Measurements from ENCODE around the gene MACROD2.

MACROD2 gene

DNA sequence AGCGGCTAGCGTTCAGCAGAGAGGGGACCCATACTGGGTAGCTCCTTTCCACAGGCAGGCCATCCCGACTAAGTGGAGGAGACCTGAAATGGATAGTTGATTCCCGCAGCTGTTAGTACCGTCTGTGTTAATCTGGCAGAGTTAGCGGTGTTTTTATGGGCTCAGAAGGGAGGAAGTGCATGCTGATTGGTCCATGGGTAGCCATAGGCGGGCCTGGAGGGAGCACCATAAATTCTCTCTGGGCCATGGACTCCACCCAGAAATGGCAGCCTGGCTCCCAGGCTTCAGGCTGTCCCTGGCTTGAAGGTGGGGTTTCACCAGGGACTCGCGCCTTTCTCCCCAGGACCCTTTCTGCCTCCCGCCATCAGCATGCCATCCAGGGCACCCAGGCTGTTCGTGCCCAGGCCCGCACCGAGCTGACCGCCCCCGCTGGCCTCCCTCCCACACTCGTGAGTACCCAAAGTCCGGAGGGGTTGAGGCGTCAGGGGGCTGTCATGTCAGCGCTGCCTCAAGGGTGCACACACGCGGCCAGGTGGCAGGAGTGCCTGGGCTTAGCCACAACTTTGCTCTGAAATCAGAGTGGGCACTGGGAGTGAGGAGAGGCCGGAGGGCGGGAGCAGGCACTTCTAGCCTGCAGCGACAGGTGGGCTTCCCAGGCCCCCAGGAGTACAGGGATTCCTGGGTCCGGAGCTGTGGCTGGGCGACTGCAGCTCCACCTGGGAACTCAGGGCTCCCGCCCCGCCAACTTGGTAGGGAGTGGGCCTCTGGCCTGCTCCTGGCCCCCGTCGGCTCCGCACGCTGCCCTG is 1036.4 kb downstream of the MACROD2 start:
- no peak for DNase-seq

DNA sequence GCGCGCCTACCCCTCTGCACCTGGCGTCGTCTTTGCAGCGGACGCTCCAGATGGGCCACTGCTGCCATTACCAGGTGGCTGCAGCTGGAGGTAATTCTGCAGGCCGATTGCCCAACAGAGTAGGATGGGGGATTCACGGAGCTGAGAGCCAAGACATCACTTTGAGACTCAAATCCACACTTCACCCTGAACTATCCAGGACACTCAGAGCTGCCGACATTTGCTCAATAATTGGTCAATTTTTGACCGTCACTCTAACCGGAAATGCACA is 1037.0 kb downstream of the MACROD2 start:
- DNase-seq, result no peak

DNA sequence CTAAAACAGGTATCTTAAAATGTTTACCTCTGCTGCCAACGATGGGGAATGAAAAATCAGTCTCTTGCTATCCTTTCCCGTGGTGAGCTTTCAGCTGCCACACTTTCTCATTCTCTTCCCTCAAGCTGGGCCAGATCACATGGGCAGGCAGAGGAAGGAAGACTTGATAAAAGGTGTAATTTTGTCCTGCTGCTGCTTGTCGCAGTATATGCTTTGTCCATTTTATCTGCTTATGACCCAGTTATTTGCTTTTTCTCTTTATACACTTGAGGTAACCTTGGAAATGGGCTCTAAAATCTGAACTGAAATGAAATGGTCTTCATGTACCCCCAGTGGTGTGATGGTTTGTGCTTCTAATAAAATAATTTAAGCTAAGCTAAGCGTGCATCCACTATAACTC is 1038.0 kb downstream of the MACROD2 start:
- DNase-seq, result no peak

DNA sequence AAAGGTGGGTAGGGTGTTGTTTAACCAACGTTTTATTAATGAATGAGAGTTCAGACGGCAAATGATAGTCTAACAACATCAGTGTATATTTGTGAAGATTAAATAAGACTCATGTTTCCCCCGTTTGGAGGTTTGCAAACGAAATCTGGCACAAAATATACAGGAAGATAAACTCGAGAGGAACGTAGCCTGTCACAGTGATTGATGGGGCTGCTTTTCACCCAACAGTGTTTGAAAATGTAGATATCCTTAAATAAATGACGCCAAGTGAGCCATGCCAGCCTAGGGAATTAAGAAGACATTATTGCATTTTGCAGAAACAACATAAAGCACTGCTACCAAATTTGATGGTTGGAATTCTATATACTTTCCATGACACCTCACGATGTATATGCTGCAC is 1038.6 kb downstream of the MACROD2 start:
- no peak for DNase-seq

DNA sequence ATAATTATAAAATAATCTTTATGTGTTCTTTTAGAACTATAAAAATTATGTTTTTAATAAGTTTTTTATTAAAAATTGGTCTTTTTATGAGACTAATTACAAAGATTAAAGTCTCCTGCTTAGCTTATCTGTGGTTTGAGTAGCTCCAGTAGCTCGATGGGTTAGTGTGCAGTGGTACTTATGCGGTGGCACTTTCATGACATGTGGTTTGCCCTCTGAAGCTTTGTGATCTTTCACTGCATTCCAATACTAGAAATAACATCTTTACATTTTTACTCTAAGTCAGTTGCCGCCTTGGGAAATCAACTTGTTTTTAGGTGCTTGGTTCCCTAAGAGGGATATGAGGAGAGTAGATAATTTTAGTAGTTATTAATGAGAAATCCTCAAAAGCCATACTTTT is 1041.6 kb downstream of the MACROD2 start:
- no peak for DNase-seq

DNA sequence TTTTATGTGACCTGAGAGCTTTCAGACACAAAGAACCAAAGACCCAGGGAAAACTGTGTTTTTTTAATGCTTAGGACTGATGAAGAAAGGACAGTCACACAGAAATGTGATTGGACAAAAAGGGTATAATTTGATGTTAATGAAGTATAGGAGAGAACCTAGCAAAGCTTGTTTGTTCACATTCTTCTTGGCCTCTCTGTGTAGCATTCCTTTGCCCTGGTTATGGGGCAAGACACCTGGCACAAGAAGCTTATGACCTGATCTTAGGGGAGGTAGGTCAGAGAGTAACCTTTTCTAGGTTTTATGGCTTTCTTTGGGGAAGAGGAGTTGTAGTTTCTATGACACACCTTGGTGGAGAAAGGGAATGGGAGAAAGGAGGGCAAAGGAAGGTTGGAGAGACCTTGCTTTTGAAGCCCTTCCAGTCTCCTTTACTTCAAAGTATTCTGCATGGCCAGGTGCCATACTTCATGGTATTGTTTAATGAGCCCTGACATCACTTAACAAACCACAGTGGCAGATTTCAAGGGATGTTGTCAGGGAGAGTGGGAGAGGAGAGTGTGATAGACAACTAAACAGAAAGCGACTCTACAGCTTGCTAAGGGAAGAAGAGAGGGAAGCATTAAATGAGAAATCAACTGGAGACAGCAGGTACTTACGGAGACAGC is 1043.9 kb downstream of the MACROD2 start:
- no peak for DNase-seq

DNA sequence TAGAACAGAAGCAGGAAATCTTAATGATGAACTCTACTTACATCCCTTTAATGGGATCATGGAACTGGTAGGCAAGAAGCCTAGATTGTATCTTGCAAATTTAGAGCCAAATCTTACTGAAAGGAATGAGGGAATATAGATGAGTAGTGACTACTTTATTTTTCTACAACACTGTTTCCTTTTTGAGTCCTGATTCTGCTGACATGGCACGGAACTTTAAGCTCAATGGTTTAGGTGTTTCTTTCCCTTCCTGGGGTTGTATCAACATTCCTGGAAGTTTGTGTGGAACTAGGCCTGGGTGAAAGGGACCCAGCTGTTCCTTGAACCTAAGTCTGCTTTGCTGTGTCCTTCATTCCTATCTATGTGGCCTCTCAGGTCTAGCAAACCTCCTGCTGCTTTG is 1047.4 kb downstream of the MACROD2 start:
- DNase-seq, result no peak

DNA sequence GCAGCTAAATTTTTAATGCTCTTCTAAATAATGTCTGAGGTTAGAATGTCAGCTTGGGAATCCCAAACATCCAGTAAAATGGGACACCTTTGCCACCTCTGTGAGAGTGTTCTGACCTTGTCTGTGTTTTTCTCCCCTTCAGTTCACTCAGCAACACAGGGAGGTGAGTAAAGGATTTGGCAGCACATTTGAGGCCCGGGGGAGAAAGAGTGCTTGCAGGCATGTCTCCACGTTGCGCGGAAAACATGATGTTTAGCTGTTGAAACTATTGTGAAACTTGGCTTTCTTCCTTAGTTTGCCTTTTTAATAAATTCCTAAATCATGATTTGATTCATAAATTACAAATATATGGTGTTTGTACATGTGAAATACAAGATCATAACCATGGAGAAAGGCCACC is 1049.9 kb downstream of the MACROD2 start:
- DNase-seq, result no peak

DNA sequence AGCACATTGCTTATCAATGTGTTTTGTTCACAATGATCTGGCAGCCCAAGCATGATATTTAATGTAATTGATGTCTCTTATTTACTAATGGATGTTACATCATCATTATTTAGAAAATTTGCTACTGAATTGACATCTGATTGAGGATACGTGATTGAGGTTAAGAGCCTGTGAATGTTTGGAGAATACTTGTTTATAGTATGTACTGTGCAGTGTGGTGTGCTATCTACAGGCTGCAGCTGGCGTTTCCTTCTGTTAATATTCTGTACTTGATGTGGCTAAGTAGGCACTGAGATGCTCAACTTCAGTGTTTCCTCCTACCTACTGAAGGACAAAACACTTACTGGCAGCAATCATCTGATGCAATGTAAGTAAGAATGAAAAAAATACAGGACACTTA is 1051.7 kb downstream of the MACROD2 start:
- DNase-seq, result no peak

DNA sequence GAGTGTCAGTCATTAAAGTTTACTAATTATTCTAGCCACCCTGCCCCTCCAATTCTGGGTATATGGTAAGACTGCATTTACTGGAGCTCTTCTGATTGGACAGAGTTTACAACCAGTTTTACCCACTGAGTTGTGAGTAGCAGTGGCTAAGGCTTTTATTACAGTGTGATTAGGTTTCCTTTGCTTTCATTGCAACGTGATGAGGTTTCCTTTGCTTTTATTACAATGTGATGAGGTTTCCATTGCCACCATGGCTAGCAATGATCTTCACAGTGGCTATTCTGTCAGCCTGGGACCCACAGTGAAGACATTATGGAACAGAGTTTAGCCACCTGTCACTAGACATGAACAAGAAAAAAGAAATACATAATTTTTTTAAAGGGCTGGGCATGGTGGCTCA is 1052.3 kb downstream of the MACROD2 start:
- no peak for DNase-seq

DNA sequence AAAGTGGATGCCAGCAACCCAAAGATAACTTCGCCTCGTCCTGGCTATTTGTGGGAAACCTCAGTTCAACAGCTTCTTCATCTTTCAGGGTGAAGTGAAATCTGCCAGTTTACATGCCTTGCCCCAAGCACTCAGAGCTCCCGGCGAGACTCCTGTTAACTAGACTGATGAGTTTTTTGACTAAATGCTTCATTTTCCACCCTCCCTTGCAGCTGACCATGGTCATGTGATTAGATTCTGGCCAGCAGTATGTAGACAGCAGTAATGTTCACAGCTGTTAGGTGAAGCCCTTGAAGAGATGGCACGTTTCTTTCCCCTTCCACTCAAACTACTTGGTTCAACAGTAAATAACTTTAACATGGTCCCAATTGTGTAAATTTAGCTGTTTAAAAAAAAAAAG is 1060.9 kb downstream of the MACROD2 start:
- no peak for DNase-seq

DNA sequence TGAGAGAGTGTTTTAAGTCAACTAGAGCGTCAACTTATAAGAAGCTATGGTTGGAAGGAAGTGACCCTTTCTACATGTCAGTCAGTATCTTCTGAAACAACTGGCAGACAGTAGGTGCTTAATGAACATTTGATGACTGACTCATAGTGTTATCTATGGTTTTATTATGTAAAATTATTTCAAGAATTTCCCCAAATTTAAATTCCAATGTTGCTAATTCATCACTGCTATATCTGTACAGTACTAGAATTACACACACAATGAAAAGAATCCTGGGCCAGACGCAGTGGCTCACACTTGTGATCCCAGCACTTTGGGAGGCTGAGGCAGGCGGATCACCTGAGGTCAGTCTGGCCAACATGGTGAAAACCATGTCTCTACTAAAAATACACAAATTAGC is 1063.5 kb downstream of the MACROD2 start:
- DNase-seq, result no peak

DNA sequence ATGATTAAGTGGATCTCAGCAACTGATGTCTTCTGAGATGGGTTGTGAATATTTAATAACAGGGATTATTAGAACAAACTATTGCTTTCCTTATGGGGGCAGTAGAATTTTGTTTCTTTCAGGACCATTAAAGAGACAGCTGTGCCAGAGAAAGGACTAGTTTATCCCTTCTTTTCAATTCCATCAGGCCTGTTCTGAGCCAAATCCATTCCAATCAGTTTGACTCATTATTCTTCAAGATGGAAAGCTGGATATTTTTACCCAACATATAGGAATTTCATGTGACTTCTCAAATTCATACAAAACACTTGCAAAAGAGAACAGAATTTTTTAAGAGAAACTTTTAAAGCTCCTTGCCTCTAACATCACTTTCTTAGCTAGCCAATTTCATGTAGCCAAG is 1064.1 kb downstream of the MACROD2 start:
- DNase-seq, result no peak

DNA sequence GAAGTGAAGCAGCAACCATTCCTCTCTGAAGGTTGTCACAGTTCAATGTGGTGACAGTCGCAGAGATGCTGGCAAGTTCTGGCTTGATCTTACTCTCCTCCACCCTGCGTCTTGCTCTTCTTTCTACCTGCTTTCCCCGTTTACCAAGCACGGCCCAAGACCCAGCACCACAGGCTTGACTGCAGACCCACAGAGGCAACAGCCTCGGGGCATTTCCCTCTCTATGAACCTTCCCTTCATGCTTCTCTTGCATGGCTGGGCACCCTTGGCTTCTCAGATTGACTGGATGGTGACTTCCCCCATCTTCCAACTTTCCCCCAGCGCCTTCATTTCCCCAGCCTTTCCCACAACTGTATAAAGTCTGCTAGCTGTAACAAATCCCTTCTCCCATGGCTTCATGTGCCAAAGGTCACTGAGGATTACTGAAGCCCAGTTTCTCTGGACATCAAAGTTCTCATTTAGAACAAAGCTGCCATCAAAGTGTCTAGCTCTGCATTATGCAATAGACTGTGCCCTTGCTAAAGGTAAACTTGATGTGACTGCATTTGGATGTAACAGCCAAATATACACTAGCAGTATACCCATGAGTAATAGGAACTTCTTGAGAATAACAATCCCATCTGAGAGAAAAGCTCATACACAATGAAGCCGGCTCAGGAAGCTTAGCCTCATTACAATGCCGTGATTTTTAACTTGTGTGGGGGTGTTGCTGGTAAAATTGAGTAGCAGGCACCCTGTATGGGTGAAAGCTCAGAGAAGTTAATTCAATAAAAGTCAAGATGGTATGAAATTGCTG is 1065.1 kb downstream of the MACROD2 start:
- no peak for DNase-seq

DNA sequence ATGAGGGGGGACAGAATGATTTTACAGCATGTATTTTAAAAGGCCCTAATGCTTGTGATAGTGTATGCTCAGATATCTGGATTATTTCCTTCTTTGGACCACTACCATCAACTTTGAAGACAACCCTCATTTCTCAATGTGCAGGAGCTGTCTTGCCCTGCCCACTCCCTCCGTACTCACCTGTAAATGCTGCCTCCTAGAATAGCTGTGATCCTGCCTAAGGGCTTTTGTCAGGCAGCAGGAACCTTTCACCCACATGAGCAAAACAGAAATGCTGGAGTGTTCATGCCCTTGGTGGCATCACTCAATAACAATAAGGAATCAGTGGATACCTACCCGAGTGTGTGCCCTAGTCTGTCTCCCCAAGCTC is 1065.7 kb downstream of the MACROD2 start:
- no peak for DNase-seq

DNA sequence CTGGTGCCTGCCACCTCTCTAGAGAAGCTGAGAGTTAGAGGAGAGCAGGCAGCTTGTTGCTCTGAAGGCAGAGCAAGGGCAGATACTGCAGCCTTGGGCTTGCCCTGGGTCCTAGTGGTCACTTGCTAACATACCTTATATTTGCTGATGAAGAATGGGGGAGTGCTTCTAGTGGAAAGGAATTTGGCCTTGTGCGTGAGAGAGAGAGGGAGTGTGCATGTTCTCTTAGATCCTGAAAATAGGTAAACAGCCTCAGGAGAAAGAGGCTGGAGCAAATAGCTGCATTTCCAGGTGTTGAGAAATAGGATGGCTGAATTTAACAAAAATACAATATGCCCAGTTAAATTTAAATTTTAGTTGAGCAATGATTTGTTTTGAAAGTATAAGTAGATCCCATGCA is 1066.6 kb downstream of the MACROD2 start:
- no peak for DNase-seq

DNA sequence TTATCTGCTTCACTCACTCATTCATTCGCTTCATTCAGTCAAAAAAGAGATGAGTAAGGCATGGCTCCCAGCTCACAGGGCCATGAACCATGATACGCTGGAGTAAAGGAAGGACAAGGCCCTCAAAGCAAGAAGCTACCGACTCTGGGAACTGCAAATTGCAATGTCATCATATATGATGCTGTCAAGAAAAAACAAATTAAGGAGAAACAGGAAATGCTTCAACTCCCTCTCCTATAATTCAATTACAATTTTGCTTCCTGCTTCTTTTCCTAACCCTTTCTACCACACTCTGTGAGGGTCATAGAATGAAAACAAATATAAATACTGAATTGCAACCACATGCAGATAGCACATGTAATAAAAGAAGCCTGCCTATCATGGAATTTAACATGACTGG is 1067.8 kb downstream of the MACROD2 start:
- DNase-seq, result no peak

DNA sequence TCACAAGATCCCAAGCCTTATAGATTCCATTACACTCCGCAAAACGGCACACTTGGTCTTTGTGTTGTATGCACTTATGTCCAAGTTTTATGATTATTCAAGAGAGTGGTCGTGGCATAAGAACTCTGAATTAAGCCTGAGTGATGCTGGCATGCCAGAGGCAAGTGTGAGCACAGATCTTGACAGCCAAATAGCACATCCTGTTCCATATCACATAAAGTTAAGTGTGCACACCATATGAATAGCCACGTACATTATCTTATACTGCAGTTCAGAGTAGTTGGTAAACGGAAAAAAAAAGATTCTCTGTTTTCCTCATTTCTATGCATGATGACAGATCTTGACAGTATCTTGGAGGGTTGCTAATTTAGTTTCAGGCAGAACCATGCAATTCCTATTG is 1069.4 kb downstream of the MACROD2 start:
- no peak for DNase-seq

DNA sequence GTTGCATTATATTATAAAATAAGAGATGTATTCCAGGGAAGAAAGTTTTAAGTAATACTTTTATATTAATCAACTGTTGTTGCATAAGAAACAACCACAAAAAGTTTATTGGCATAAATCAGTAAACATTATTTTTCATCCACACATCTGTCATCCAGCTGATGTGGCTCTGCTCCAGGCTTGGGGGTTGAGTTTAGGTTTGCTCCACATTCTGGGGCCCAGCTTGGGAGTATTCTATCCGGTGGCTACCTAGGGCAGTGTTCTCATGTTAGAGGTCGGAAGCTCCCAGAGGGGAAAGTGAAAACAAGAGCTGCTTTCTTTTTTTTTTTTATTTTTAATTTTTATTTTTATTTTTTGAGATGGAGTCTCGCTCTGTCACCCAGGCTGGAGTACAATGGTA is 1070.5 kb downstream of the MACROD2 start:
- DNase-seq, result no peak

DNA sequence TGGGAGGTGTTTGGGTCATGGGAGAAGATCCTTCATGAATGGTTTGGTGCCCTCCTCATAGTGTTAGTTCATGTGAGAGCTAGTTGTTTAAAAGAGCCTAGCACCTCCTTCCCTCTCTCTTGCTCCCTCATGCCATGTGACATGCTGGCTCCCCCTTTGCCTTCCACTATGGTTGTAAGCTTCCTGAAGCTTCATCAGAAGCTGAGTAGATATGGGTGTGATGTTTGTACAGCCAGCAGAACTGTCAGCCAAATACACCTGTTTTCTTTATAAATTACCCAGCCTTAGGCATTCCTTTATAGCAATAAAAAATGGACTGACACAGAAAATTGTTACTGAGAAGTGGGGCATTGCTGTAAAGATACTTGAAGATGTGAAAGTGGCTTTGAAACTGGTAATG is 1073.2 kb downstream of the MACROD2 start:
- no peak for DNase-seq

DNA sequence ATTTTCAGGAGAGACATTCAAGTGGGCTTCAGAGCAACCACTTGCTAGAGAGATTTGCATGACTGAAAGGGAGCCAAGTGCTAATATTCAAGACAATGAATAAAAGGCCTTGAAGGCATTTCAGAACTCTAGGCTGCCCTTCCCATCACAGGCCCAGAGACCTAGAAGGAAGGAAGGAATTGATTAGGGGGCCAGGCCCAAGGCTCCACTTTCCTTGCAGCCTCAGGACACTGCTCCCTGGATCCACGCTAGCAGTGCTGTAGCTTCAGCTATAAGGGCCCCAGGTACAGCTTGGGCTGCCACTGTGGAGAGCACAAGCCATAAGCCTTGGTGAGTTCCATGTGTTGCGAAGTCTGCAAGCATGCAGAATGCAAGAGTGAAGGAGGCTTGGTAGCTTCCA is 1074.0 kb downstream of the MACROD2 start:
- no peak for DNase-seq

DNA sequence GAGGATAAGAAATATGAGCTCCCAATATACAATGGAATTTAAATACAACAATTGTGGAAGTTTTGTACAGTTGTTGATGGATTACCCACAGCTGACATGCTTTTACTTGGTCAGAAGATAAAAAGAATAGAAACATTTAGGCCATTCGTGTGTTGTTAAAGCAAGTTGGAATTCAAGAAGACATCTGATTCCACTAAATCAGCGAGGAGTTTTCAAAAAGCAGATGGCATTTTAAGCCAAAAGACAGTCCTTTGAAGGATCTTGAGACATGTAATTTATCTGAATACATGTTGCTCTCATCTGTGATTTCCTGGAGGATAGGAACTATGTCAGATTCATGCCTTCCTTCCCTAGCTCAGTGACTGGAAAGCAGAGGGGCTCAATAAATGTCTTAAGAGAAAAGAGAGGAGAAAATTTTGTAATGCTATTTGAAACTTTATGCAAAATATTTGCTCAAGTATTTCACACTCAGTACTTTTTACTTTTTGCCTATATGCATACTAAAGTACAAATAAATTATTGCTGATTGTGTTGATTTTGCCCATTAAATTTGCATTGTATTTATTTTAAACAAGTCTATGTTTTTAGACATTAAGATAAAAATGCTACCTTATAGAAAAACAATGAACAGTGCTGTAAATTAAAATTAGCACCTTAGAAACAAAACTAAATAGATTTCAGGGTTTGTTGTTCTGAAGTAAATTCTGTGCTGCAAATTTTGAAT is 1075.9 kb downstream of the MACROD2 start:
- no peak for DNase-seq

DNA sequence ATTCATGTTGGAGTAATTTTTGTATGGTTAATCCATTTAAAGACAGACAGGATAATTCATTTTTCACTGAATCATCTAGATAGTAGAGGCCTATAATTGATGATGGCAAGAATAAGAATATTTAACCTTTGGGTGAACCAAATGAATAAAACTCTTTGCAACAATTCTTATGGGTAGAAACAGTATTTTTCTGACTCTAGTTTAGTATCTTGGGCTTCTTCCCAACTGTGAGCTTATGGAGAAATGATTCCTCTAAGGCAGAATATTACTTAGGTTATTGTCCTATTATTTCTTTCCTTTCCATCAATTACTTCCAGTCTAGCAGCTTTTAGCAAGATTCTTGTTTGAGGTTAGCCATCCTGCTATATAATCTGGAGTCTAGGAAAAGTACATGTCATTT is 1077.0 kb downstream of the MACROD2 start:
- DNase-seq, result no peak

DNA sequence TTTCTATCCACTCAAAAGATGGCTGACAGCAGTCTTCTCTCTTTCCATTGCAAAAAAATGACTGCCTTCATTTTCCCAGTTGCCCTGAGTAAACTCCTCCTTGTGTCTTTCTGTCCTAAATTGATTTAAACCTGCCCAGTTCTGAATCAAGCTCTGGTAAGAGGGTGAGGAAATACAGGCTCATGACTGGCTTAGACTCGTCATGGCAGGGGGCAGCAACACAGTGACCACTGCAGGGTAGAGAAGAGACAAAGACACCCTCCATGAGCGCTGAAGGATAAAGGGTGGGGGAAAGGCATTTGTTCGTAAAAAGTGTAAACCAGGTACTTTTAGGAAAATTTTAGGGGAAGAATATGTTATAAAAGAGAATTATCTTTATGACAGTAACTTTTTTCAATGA is 1080.3 kb downstream of the MACROD2 start:
- DNase-seq, result no peak

Data from NCI-H82 (cell line).